ENCODE measurements around the gene CUBN. TPM values are rescaled to one million over a fixed set of nuclear protein-coding genes. Genes with fewer than 3 reads are reported as not detected.

The CUBN gene
- total RNA-seq, 4 donors from 2014 or later, result 9.2 to 38.9 (median 25.4) TPM

GRCh38 chr10:16776896-16777295 lies 352.7 kb downstream of the CUBN start:
- WGBS, 2 donors, result 50 to 58% methylated on average over 3 of the region's 3 CpGs
- no peak overlapping the region for H3K4me3 ChIP-seq
- no peak for DNase-seq (ENCODE audit: low spot score in 2 of 2)
- no peak overlapping the region for H3K27ac ChIP-seq
- H3K9me3 ChIP-seq, result no peaks in the 10 kb centered on the region
- TF ChIP-seq POLR2A (IDR thresholded peaks at IDR 0.05) (no peak), EP300 (IDR thresholded peaks at IDR 0.05) (no peak)
- TF ChIP-seq, protein P1, sequence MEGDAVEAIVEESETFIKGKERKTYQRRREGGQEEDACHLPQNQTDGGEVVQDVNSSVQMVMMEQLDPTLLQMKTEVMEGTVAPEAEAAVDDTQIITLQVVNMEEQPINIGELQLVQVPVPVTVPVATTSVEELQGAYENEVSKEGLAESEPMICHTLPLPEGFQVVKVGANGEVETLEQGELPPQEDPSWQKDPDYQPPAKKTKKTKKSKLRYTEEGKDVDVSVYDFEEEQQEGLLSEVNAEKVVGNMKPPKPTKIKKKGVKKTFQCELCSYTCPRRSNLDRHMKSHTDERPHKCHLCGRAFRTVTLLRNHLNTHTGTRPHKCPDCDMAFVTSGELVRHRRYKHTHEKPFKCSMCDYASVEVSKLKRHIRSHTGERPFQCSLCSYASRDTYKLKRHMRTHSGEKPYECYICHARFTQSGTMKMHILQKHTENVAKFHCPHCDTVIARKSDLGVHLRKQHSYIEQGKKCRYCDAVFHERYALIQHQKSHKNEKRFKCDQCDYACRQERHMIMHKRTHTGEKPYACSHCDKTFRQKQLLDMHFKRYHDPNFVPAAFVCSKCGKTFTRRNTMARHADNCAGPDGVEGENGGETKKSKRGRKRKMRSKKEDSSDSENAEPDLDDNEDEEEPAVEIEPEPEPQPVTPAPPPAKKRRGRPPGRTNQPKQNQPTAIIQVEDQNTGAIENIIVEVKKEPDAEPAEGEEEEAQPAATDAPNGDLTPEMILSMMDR (IDR thresholded peaks at IDR 0.05), result no peak
- H3K27me3 ChIP-seq, result no peaks in the 10 kb centered on the region
- peaks cover 0 to 10% (median 0%) of the 10 kb centered on the region in 4 donors for H3K4me1 ChIP-seq
- H3K36me3 ChIP-seq, result peaks cover 0 to 20% (median 0%) of the 10 kb centered on the region in 3 donors

Small RNAs within 50 kb of the gene (small RNA-seq; reads per million reads assigned to genes)
- not detected for gene AC067747.1

Other genes with a start within 250 kb of the CUBN start
- gene TRDMT1, start 71.9 kb upstream of the CUBN start, total RNA-seq, result 10 to 100 TPM; 12.9 to 17.5 (median 16.0) TPM
- 1,000 to 10,000 TPM; 6,350 to 8,587 (median 8,002) TPM for gene VIM, start 98.4 kb upstream of the CUBN start, total RNA-seq

Data from tibial nerve (tissue), 4 donors.